HEK293 (cell line): Measurements from ENCODE around the gene BTBD9.

Source experiments
- CTCF ChIA-PET: fragments of 350-600 bp; formaldehyde crosslinking; extraction: SDS; loops from one replicate; lab custom pipeline; 2021; ENCODE audit warnings: antibody characterized with exemption; lab: Yijun Ruan, JAX
- POLR2A ChIA-PET: fragments of 300-600 bp; formaldehyde crosslinking; extraction: SDS; loops from one replicate; lab custom pipeline; 2020; ENCODE audit warnings: antibody characterized with exemption, inconsistent platforms; lab: Yijun Ruan, JAX
- H3K27ac ChIP-seq: fragments of 200-500 bp; sonication (Bioruptor generic); 2 replicates; pipeline ENCODE4 v1.5.1; 2014; ENCODE audit warnings: low read depth, low read length, control low read depth, inconsistent platforms; ENCODE audit errors: extremely low read depth
- H3K36me3 ChIP-seq, 2 experiments: fragments of 200-500 bp in 1 of 2; sonication (Bioruptor generic) in 1 of 2; 1 replicate in 1 of 2; 2 replicates in 1 of 2; pipeline ENCODE4 v1.5.1; 2014 to 2017; ENCODE audit warnings: inconsistent platforms in 2 of 2, low read length in 2 of 2; ENCODE audit not compliant: control insufficient read depth in 2 of 2, insufficient read depth in 1 of 2
- H3K4me1 ChIP-seq: fragments of 200-500 bp; sonication (Bioruptor generic); 2 replicates; pipeline ENCODE4 v1.5.1; 2014; ENCODE audit warnings: mild to moderate bottlenecking, low read length, inconsistent platforms; ENCODE audit not compliant: control insufficient read depth, insufficient read depth
- H3K4me3 ChIP-seq: 2 replicates; pipeline ENCODE4 v1.5.1; 2011; ENCODE audit warnings: low read depth, mild to moderate bottlenecking, control low read depth, low read length, moderate library complexity
- H3K9me3 ChIP-seq: fragments of 200-500 bp; sonication (Bioruptor generic); 2 replicates; pipeline ENCODE4 v1.5.1; 2014; ENCODE audit warnings: low read depth, low read length, inconsistent platforms; ENCODE audit not compliant: control insufficient read depth, insufficient read depth
- HOXD13 ChIP-seq: sonication (generic); formaldehyde crosslinking; IDR thresholded peaks from 2 replicates; pipeline ENCODE4 v1.8.0; 2022; ENCODE audit warnings: missing genetic modification reagents, borderline replicate concordance
- KLF7 ChIP-seq: fragments of 450-650 bp; formaldehyde crosslinking; IDR thresholded peaks from 2 replicates; pipeline ENCODE4 v1.5.1; 2016; ENCODE audit warnings: missing biosample characterization, missing genetic modification characterization, borderline replicate concordance
- OVOL3 ChIP-seq: fragments of 450-650 bp; formaldehyde crosslinking; IDR thresholded peaks from 2 replicates; pipeline ENCODE4 v1.5.1; 2016; ENCODE audit warnings: missing biosample characterization, missing genetic modification characterization
- PRDM1 ChIP-seq: fragments of 450-650 bp; formaldehyde crosslinking; IDR thresholded peaks from 2 replicates; pipeline ENCODE4; 2016; ENCODE audit warnings: missing biosample characterization, missing genetic modification characterization
- SALL2 ChIP-seq: fragments of 450-650 bp; formaldehyde crosslinking; IDR thresholded peaks from 2 replicates; pipeline ENCODE4 v1.5.0; 2017; ENCODE audit warnings: missing biosample characterization, mild to moderate bottlenecking, missing genetic modification characterization, borderline replicate concordance
- SP3 ChIP-seq: fragments of 450-650 bp; formaldehyde crosslinking; IDR thresholded peaks from 2 replicates; pipeline ENCODE4 v1.5.1; 2016; ENCODE audit warnings: missing biosample characterization, missing genetic modification characterization
- ZBTB20 ChIP-seq: fragments of 450-650 bp; formaldehyde crosslinking; IDR thresholded peaks from 2 replicates; pipeline ENCODE4 v1.5.1; 2016; ENCODE audit warnings: missing biosample characterization, missing genetic modification characterization
- ZNF169 ChIP-seq: fragments of 450-650 bp; formaldehyde crosslinking; IDR thresholded peaks from 2 replicates; pipeline ENCODE4 v1.5.1; 2016; ENCODE audit warnings: missing biosample characterization, missing genetic modification characterization
- ZNF223 ChIP-seq: fragments of 450-650 bp; formaldehyde crosslinking; IDR thresholded peaks from 2 replicates; pipeline ENCODE4 v1.5.1; 2016; ENCODE audit warnings: missing biosample characterization, missing genetic modification characterization
- ZNF354C ChIP-seq: fragments of 450-650 bp; formaldehyde crosslinking; IDR thresholded peaks from 2 replicates; pipeline ENCODE4 v1.5.1; 2016; ENCODE audit warnings: missing biosample characterization, missing genetic modification characterization, low read depth, borderline replicate concordance
- ZNF529 ChIP-seq: fragments of 450-650 bp; formaldehyde crosslinking; IDR thresholded peaks from 2 replicates; pipeline ENCODE4 v1.5.1; 2017; ENCODE audit warnings: missing genetic modification characterization, missing biosample characterization; ENCODE audit not compliant: insufficient replicate concordance
- ZNF544 ChIP-seq: fragments of 450-650 bp; formaldehyde crosslinking; IDR thresholded peaks from 2 replicates; pipeline ENCODE4 v1.5.0; 2017; ENCODE audit warnings: missing biosample characterization, missing genetic modification characterization
- ZNF610 ChIP-seq: fragments of 450-650 bp; formaldehyde crosslinking; IDR thresholded peaks from 2 replicates; pipeline ENCODE4 v1.5.1; 2016; ENCODE audit warnings: missing biosample characterization, missing genetic modification characterization, borderline replicate concordance
- ZNF629 ChIP-seq: fragments of 450-650 bp; formaldehyde crosslinking; IDR thresholded peaks from 2 replicates; pipeline ENCODE4 v1.5.1; 2017; ENCODE audit warnings: missing biosample characterization, missing genetic modification characterization
- ZNF660 ChIP-seq: fragments of 450-650 bp; IDR thresholded peaks from 2 replicates; pipeline ENCODE4 v1.5.1; 2018; ENCODE audit warnings: missing biosample characterization, mild to moderate bottlenecking, missing genetic modification characterization
- ZNF776 ChIP-seq: fragments of 450-650 bp; formaldehyde crosslinking; IDR thresholded peaks from 2 replicates; pipeline ENCODE4 v1.5.0; 2017; ENCODE audit warnings: missing biosample characterization, missing genetic modification characterization, borderline replicate concordance
- ZNF791 ChIP-seq: fragments of 450-650 bp; formaldehyde crosslinking; IDR thresholded peaks from 2 replicates; pipeline ENCODE4 v1.5.1; 2016; ENCODE audit warnings: missing biosample characterization, missing genetic modification characterization
- ZNF830 ChIP-seq: fragments of 450-650 bp; IDR thresholded peaks from 2 replicates; pipeline ENCODE4 v1.5.0; 2018; ENCODE audit warnings: missing biosample characterization, missing genetic modification characterization, low read depth, mild to moderate bottlenecking, moderate library complexity
- TF ChIP-seq, protein P1 (sequence below): fragments of 450-650 bp; formaldehyde crosslinking; IDR thresholded peaks from 2 replicates; pipeline ENCODE4 v1.5.1; 2016; ENCODE audit warnings: missing biosample characterization, missing genetic modification characterization
- TF ChIP-seq, protein P2 (sequence below): fragments of 450-650 bp; formaldehyde crosslinking; IDR thresholded peaks from 2 replicates; pipeline ENCODE4 v1.5.1; 2017; ENCODE audit warnings: missing biosample characterization, missing genetic modification characterization
- TF ChIP-seq, protein P3 (sequence below): fragments of 450-650 bp; formaldehyde crosslinking; IDR thresholded peaks from 2 replicates; pipeline ENCODE4 v1.5.1; 2016; ENCODE audit warnings: missing biosample characterization, missing genetic modification characterization
- TF ChIP-seq, protein P4 (sequence below): fragments of 450-650 bp; formaldehyde crosslinking; IDR thresholded peaks from 2 replicates; pipeline ENCODE4 v1.5.1; 2016; ENCODE audit warnings: missing biosample characterization, missing genetic modification characterization

Gene BTBD9

DNA sequence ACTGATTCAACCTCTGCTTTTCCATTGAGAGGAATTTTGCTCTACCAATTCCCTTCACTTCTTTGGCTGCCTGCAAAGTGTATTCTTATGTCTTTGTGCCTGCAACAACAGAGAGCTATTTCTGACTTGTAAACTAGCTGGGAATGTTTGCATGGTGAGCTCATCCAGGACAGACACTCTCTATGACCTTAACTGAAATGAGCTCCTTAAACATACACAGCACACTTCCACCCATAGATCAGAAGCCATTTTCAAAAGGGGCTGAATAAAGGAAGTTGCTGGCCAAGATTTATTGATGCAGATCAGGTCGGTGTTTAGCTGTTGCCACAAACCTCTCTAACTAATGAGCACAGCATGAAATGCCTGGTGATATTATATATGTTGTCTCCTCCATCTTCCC is 377.7 kb downstream of the BTBD9 start (continued):
- TF ChIP-seq ZNF660 (0 out of 2 replicates have a peak, but pooled peaks have one; percentile 42), OVOL3 (tag by site-specific recombination) (no peak), HOXD13 (CRISPR knock-in tag) (no peak), PRDM1 (tag by site-specific recombination) (peak; percentile 78), ZNF544 (tag by site-specific recombination) (no peak), ZNF354C (tag by site-specific recombination) (no peak), ZBTB20 (tag by site-specific recombination) (no peak), KLF7 (tag by site-specific recombination) (no peak)
- TF ChIP-seq, protein P1, sequence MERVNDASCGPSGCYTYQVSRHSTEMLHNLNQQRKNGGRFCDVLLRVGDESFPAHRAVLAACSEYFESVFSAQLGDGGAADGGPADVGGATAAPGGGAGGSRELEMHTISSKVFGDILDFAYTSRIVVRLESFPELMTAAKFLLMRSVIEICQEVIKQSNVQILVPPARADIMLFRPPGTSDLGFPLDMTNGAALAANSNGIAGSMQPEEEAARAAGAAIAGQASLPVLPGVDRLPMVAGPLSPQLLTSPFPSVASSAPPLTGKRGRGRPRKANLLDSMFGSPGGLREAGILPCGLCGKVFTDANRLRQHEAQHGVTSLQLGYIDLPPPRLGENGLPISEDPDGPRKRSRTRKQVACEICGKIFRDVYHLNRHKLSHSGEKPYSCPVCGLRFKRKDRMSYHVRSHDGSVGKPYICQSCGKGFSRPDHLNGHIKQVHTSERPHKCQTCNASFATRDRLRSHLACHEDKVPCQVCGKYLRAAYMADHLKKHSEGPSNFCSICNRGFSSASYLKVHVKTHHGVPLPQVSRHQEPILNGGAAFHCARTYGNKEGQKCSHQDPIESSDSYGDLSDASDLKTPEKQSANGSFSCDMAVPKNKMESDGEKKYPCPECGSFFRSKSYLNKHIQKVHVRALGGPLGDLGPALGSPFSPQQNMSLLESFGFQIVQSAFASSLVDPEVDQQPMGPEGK (tag by site-specific recombination), result no peak
- TF ChIP-seq, protein P2, sequence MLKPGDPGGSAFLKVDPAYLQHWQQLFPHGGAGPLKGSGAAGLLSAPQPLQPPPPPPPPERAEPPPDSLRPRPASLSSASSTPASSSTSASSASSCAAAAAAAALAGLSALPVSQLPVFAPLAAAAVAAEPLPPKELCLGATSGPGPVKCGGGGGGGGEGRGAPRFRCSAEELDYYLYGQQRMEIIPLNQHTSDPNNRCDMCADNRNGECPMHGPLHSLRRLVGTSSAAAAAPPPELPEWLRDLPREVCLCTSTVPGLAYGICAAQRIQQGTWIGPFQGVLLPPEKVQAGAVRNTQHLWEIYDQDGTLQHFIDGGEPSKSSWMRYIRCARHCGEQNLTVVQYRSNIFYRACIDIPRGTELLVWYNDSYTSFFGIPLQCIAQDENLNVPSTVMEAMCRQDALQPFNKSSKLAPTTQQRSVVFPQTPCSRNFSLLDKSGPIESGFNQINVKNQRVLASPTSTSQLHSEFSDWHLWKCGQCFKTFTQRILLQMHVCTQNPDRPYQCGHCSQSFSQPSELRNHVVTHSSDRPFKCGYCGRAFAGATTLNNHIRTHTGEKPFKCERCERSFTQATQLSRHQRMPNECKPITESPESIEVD (tag by site-specific recombination), result no peak

DNA sequence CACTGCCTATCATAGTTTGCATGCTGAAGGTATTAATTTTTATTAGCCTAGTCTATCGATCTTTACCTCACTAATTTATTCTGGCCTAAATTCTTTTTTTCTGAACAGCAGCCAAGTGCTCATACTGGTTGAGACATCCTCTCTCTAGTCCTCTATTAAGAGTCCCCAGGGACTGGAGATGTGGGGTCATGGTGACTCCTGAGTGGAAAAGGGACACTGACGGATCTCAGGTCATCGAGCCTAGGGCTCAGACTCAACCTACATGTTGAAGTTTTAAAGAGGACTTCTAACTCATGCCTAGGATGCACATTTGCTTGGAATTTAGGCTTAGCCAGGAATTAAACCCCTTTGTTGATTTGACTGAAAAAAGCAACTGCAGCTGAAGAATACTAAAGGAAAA is 378.1 kb downstream of the BTBD9 start:
- Histone ChIP-seq H3K9me3 (no peaks in the 10 kb centered on the region), H3K36me3 (no peaks in the 10 kb centered on the region), H3K4me3 (no peak overlapping the region), H3K27ac (no peak overlapping the region), H3K4me1 (peaks cover 6% of the 10 kb centered on the region)
- TF ChIP-seq ZNF776 (tag by site-specific recombination) (no peak), ZNF629 (tag by site-specific recombination) (no peak), ZNF529 (tag by site-specific recombination) (no peak), ZNF791 (tag by site-specific recombination) (no peak), ZNF169 (tag by site-specific recombination) (no peak), OVOL3 (tag by site-specific recombination) (no peak)
- TF ChIP-seq, protein P3, sequence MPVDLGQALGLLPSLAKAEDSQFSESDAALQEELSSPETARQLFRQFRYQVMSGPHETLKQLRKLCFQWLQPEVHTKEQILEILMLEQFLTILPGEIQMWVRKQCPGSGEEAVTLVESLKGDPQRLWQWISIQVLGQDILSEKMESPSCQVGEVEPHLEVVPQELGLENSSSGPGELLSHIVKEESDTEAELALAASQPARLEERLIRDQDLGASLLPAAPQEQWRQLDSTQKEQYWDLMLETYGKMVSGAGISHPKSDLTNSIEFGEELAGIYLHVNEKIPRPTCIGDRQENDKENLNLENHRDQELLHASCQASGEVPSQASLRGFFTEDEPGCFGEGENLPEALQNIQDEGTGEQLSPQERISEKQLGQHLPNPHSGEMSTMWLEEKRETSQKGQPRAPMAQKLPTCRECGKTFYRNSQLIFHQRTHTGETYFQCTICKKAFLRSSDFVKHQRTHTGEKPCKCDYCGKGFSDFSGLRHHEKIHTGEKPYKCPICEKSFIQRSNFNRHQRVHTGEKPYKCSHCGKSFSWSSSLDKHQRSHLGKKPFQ (tag by site-specific recombination), result no peak
- ChIA-PET CTCF (interaction anchor here (0.6 to 0.7 kb wide), 3 partner anchors 165 to 435 kb away, joined by 3 to 4 read pairs (median 3); no protein-coding TSS in a partner anchor), POLR2A (interaction anchor here (0.6 kb wide), 1 partner anchor 44 kb away, joined by 3 read pairs; no protein-coding TSS in a partner anchor)

DNA sequence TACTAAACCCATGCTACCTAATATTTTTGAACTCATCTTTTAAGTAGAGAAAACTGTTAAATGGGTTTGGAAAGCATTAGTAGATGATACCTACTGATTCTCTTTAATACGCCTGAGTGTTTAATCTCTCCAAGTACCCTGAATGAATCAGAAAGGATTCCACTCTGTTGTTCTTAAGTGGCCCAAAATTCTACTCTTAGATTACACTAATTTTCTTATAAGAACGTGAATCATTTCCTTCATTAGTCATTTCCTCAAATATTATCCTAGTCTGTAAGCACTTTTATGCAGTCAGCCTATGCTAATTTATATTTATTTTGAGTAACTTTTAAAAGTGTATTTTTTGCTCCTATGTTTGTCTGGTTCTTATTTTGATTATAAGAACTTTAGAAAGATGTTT is 380.0 kb downstream of the BTBD9 start:
- ChIA-PET CTCF (interaction anchor here (0.8 kb wide), 1 partner anchor 30 kb away, joined by 3 read pairs; no protein-coding TSS in a partner anchor), POLR2A (no interaction called here)
- Histone ChIP-seq H3K27ac (no peak overlapping the region), H3K36me3 (no peaks in the 10 kb centered on the region), H3K9me3 (no peaks in the 10 kb centered on the region), H3K4me1 (peaks cover 6% of the 10 kb centered on the region), H3K4me3 (no peak overlapping the region)
- TF ChIP-seq, protein P4, sequence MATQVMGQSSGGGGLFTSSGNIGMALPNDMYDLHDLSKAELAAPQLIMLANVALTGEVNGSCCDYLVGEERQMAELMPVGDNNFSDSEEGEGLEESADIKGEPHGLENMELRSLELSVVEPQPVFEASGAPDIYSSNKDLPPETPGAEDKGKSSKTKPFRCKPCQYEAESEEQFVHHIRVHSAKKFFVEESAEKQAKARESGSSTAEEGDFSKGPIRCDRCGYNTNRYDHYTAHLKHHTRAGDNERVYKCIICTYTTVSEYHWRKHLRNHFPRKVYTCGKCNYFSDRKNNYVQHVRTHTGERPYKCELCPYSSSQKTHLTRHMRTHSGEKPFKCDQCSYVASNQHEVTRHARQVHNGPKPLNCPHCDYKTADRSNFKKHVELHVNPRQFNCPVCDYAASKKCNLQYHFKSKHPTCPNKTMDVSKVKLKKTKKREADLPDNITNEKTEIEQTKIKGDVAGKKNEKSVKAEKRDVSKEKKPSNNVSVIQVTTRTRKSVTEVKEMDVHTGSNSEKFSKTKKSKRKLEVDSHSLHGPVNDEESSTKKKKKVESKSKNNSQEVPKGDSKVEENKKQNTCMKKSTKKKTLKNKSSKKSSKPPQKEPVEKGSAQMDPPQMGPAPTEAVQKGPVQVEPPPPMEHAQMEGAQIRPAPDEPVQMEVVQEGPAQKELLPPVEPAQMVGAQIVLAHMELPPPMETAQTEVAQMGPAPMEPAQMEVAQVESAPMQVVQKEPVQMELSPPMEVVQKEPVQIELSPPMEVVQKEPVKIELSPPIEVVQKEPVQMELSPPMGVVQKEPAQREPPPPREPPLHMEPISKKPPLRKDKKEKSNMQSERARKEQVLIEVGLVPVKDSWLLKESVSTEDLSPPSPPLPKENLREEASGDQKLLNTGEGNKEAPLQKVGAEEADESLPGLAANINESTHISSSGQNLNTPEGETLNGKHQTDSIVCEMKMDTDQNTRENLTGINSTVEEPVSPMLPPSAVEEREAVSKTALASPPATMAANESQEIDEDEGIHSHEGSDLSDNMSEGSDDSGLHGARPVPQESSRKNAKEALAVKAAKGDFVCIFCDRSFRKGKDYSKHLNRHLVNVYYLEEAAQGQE (tag by site-specific recombination), result no peak
- TF ChIP-seq ZNF223 (tag by site-specific recombination) (no peak), ZNF610 (tag by site-specific recombination) (no peak), ZNF830 (tag by site-specific recombination) (no peak), SALL2 (tag by site-specific recombination) (no peak), SP3 (no peak), OVOL3 (tag by site-specific recombination) (no peak)
